ENCODE measurements around the gene STX2.

The STX2 gene

GRCh38 chr12:130742716-130743115 is 96.3 kb downstream of the STX2 start:
- in situ Hi-C loops (cut with HindIII; ENCODE audit: low sequenced_read_pairs): loop anchor here (10.0 kb wide), 1 partner anchor 78 kb away; no protein-coding TSS in a partner anchor

- in situ Hi-C loops (cut with HindIII; ENCODE audit: low sequenced_read_pairs): loop anchor here (10.0 kb wide), 1 partner anchor 77 kb away; no protein-coding TSS in a partner anchor
These were observed 96.9 kb downstream of the STX2 start for GRCh38 chr12:130742112-130742511.

Data from endothelial cell of hepatic sinusoid (primary cell).